WERI-Rb-1 (cell line): ENCODE data around the gene NR1I2.

Experiments used
- DNase-seq: peaks from one replicate; pipeline ENCODE4 v3.0.0-alpha.2; 2020
- H3K27ac ChIP-seq: fragments of 250-450 bp; sonication (Bioruptor Pico); 2 replicates; pipeline ENCODE4 v1.5.1; 2020; ENCODE audit warnings: mild to moderate bottlenecking, moderate library complexity
- H3K27me3 ChIP-seq: fragments of 250-450 bp; sonication (Bioruptor Pico); 2 replicates; pipeline ENCODE4 v1.5.1; 2021; ENCODE audit warnings: mild to moderate bottlenecking, low read depth, moderate library complexity; ENCODE audit not compliant: insufficient read depth, severe bottlenecking
- H3K36me3 ChIP-seq: fragments of 250-450 bp; sonication (Bioruptor Pico); 2 replicates; pipeline ENCODE4 v1.5.1; 2020; ENCODE audit warnings: mild to moderate bottlenecking, moderate library complexity
- H3K4me3 ChIP-seq: 2 replicates; pipeline ENCODE4 v1.5.1; 2011; ENCODE audit warnings: low read depth, mild to moderate bottlenecking, control low read depth, low read length
- H3K9me3 ChIP-seq: fragments of 250-450 bp; sonication (Bioruptor Pico); 2 replicates; pipeline ENCODE4 v1.5.1; 2021; ENCODE audit warnings: mild to moderate bottlenecking, moderate library complexity; ENCODE audit not compliant: severe bottlenecking
- CTCF ChIP-seq: IDR thresholded peaks from 2 replicates; pipeline ENCODE4 v1.5.1; 2011; ENCODE audit warnings: low read depth, mild to moderate bottlenecking, control low read depth, inconsistent platforms, low read length

The NR1I2 gene

GRCh38 chr3:119800844-119801243 is 18.9 kb downstream of the NR1I2 start:
- DNase-seq = no peak
- H3K36me3 ChIP-seq = no peaks in the 10 kb centered on the region
- no peak overlapping the region for H3K4me3 ChIP-seq
- no peak for TF ChIP-seq CTCF
- H3K27me3 ChIP-seq = peaks cover 3% of the 10 kb centered on the region
- H3K27ac ChIP-seq = no peak overlapping the region
- no peaks in the 10 kb centered on the region for H3K9me3 ChIP-seq

- DNase-seq = no peak
- TF ChIP-seq CTCF = no peak
- no peaks in the 10 kb centered on the region for H3K9me3 ChIP-seq
- no peaks in the 10 kb centered on the region for H3K36me3 ChIP-seq
- H3K27ac ChIP-seq = no peak overlapping the region
- no peaks in the 10 kb centered on the region for H3K27me3 ChIP-seq
- H3K4me3 ChIP-seq = no peak overlapping the region
Measured at GRCh38 chr3:119808244-119808643, 26.3 kb downstream of the NR1I2 start.

- Histone ChIP-seq H3K27me3 (no peaks in the 10 kb centered on the region), H3K27ac (no peak overlapping the region), H3K36me3 (no peaks in the 10 kb centered on the region), H3K9me3 (no peaks in the 10 kb centered on the region), H3K4me3 (no peak overlapping the region)
- no peak for TF ChIP-seq CTCF
- no peak for DNase-seq
Measured at GRCh38 chr3:119808843-119809242, 26.9 kb downstream of the NR1I2 start.

- no peak for TF ChIP-seq CTCF
- Histone ChIP-seq H3K9me3 (no peaks in the 10 kb centered on the region), H3K27ac (no peak overlapping the region), H3K27me3 (no peaks in the 10 kb centered on the region), H3K36me3 (no peaks in the 10 kb centered on the region), H3K4me3 (no peak overlapping the region)
- DNase-seq = no peak
Measured at GRCh38 chr3:119809249-119810017, 27.5 kb downstream of the NR1I2 start.

- Histone ChIP-seq H3K9me3 (no peaks in the 10 kb centered on the region), H3K27me3 (no peaks in the 10 kb centered on the region), H3K36me3 (no peaks in the 10 kb centered on the region), H3K27ac (no peak overlapping the region), H3K4me3 (no peak overlapping the region)
- no peak for TF ChIP-seq CTCF
- DNase-seq = no peak
Measured at GRCh38 chr3:119810018-119810435, 28.1 kb downstream of the NR1I2 start.

- TF ChIP-seq CTCF = 0 out of 2 replicates have a peak, but pooled peaks have one; percentile 1
- no peak overlapping the region for H3K4me3 ChIP-seq
- no peak for DNase-seq
- no peaks in the 10 kb centered on the region for H3K27me3 ChIP-seq
- no peak overlapping the region for H3K27ac ChIP-seq
- no peaks in the 10 kb centered on the region for H3K36me3 ChIP-seq
- no peaks in the 10 kb centered on the region for H3K9me3 ChIP-seq
Measured at GRCh38 chr3:119812491-119813058, 30.7 kb downstream of the NR1I2 start.
